ENCODE measurements around the gene ITIH2.
"Not testable (repeated sequence)": the region's sequence is repeated elsewhere in the genome, so short reads cannot be mapped to it uniquely, and the experiment has no call there.

ITIH2 gene

DNA sequence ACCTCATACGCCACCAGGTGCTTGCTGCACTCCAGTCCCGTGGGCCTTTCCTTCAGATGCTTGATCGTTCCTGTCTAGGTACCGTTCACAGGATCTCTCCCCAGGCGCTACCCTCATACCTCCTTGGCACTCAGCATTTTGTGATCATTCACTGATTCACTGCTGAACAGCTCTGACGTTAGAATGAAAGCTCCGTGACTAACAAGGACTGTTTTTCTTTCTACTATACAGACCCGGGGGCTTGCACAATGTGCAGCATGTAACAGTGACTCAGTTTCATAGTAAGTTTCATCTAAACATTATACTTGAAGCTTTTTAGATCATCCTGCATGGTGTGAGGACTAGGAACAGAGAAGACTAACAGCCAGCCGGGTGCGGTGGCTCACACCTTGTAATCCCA is 64.1 kb downstream of the ITIH2 start:
- Histone ChIP-seq H3K4me3 (ENCODE audit: low read depth, low read length) (no peak overlapping the region), H3K36me3 (replicated peaks) (peaks cover 40% of the 10 kb centered on the region), H3K27ac (peak overlapping the region; percentile 40), H3K27me3 (replicated peaks) (no peaks in the 10 kb centered on the region)
- in situ Hi-C loops (cut with HindIII; ENCODE audit: low pct_ligation_motif_present, low sequenced_read_pairs), result no loop called here
- DNase-seq, result peak; percentile 88
- TF ChIP-seq, protein P1, sequence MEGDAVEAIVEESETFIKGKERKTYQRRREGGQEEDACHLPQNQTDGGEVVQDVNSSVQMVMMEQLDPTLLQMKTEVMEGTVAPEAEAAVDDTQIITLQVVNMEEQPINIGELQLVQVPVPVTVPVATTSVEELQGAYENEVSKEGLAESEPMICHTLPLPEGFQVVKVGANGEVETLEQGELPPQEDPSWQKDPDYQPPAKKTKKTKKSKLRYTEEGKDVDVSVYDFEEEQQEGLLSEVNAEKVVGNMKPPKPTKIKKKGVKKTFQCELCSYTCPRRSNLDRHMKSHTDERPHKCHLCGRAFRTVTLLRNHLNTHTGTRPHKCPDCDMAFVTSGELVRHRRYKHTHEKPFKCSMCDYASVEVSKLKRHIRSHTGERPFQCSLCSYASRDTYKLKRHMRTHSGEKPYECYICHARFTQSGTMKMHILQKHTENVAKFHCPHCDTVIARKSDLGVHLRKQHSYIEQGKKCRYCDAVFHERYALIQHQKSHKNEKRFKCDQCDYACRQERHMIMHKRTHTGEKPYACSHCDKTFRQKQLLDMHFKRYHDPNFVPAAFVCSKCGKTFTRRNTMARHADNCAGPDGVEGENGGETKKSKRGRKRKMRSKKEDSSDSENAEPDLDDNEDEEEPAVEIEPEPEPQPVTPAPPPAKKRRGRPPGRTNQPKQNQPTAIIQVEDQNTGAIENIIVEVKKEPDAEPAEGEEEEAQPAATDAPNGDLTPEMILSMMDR (IDR thresholded peaks at IDR 0.05; ENCODE audit: low read depth, low read length, missing control alignments), result no peak

DNA sequence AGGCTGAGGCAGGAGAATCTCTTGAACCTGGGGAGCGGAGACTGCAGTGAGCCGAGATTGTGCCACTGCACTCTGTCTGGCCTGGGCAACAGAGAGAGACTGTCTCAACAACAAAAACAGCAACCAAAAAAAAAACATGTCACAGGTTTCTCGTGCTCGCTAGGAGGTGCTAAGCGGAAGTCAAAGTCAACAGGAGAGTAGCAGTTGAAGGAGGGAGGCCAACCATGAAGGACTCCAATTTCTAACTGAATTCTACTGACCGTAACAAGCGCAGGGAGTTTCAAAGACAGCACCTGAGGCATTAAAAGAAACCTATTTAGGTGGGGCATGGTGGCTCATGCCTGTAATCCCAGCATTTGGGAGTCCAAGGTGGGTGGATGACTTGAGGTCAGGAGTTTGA is 65.3 kb downstream of the ITIH2 start:
- in situ Hi-C loops (cut with HindIII; ENCODE audit: low pct_ligation_motif_present, low sequenced_read_pairs), result no loop called here
- TF ChIP-seq, protein P1 (IDR thresholded peaks at IDR 0.05; ENCODE audit: low read depth, low read length, missing control alignments), result no peak
- no peaks in the 10 kb centered on the region for H3K27me3 ChIP-seq (replicated peaks)
- H3K27ac ChIP-seq, result no peak overlapping the region
- no peak overlapping the region for H3K4me3 ChIP-seq (ENCODE audit: low read depth, low read length)
- DNase-seq, result no peak
- peaks cover 28% of the 10 kb centered on the region for H3K36me3 ChIP-seq (replicated peaks)

DNA sequence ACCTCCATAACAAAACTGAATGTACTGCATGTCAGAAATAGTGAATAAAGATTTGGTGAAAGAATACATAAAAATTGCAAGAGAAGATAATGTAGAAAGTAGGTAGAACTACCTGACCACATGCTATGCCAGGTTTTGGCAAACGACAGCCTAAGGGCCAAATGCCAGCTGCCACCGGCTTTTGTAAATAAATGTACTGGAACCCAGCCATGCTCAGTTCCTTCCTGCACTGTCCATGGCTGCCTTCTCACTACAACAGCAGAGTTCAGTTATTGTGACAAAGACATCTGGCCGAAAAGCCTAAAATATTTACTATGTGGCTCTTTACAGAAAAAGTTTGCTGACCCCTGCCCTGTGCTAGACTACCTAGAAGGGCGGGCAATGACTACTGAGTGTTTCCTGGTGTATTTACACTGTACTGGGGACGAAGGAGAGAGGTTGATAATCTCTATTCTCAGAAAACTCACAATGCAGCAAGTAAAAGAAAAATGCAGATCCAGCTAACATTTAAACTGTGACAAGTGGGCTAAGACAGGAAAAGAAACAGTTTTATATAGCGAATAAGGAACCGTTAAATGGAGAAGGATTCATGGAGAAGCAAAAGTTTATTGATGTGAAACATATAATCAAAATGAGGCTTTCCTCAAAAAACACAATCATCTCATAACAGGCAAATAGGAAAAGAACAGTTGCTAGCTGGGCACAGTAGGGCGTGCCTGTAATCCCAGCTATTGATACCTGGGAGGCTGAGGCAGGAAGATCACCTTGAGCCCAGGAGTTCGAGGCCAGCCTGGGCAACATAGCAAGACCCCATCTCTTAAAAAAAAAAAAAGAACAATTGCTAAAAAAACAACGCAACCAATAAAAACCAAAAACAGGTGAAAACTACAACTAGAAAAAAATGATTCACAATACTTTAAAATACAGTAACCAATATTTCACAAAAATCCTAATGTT is 71.0 kb downstream of the ITIH2 start:
- TF ChIP-seq, protein P1 (IDR thresholded peaks at IDR 0.05; ENCODE audit: low read depth, low read length, missing control alignments), result no peak
- DNase-seq, result no peak
- Histone ChIP-seq H3K4me3 (ENCODE audit: low read depth, low read length) (no peak overlapping the region), H3K36me3 (replicated peaks) (peaks cover 28% of the 10 kb centered on the region), H3K27me3 (replicated peaks) (no peaks in the 10 kb centered on the region), H3K27ac (no peak overlapping the region)
- in situ Hi-C loops (cut with HindIII; ENCODE audit: low pct_ligation_motif_present, low sequenced_read_pairs), result no loop called here

DNA sequence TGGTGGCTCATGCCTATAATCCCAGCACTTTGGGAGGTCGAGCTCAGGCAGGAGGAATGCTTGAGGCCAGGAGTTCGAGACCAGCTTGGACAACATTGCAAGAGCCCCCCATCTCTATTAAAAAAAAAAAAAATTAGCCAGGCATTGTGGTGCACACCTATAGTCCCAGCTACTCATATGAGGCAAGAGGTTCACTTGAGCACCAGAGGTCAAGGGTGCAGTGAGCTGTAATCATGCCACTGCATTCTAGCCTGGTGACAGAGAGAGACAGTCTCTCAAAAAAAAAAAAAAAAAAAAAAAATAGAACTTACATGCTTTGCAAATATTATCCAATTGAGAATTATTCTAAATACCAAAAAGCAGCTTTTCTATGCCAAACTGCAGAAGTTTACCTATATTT is 73.7 kb downstream of the ITIH2 start:
- Histone ChIP-seq H3K4me3 (ENCODE audit: low read depth, low read length) (no peak overlapping the region), H3K36me3 (replicated peaks) (peaks cover 28% of the 10 kb centered on the region), H3K27ac (no peak overlapping the region), H3K27me3 (replicated peaks) (no peaks in the 10 kb centered on the region)
- in situ Hi-C loops (cut with HindIII; ENCODE audit: low pct_ligation_motif_present, low sequenced_read_pairs), result no loop called here
- TF ChIP-seq, protein P1 (IDR thresholded peaks at IDR 0.05; ENCODE audit: low read depth, low read length, missing control alignments), result no peak
- DNase-seq, result no peak

DNA sequence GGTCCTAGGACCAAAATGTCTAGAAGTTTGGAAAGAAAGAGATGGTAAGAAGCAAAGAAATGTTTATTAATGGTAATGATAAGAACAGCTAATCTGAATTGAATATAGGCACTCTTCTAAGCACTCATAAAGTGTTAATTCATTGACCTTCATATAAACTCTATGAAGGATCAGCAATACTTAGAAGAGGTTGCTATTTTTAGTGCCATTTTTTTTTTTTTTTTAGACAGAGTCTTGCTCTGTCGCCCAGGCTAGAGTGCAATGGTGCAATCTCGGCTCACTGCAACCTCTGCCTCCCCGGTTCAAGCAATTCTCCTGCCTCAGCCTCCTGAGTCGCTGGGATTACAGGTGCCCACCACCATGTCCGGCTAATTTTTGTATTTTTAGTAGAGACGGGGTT is 79.1 kb downstream of the ITIH2 start:
- in situ Hi-C loops (cut with HindIII; ENCODE audit: low pct_ligation_motif_present, low sequenced_read_pairs); DNase-seq; H3K27ac ChIP-seq; H3K4me3 ChIP-seq (ENCODE audit: low read depth, low read length); H3K27me3 ChIP-seq (replicated peaks): not testable (repeated sequence)
- peaks cover 13% of the 10 kb centered on the region for H3K36me3 ChIP-seq (replicated peaks)

DNA sequence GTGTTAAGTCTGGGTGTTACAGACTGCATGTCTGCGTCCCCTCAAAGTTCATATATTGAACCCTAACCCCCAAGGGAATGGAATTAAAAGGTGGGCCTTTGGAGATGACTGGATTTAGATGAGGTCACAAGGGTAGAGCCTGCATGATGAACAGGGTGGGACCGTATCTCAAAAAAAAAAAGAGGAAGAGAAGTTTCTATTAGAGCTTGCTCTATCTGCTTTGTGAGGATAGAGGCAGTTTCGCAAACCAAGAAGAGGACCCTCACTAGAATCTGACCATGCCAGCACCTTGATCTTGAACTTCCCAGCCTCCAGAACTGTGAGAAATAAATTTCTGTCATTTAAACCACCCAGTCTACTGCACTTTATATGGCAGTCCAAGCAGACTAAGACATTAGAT is 83.3 kb downstream of the ITIH2 start:
- no peaks in the 10 kb centered on the region for H3K36me3 ChIP-seq (replicated peaks)
- no peak for DNase-seq
- no peak overlapping the region for H3K27ac ChIP-seq
- TF ChIP-seq, protein P1 (IDR thresholded peaks at IDR 0.05; ENCODE audit: low read depth, low read length, missing control alignments), result no peak
- H3K27me3 ChIP-seq (replicated peaks), result no peaks in the 10 kb centered on the region
- H3K4me3 ChIP-seq (ENCODE audit: low read depth, low read length), result peak overlapping the region; percentile 92
- in situ Hi-C loops (cut with HindIII; ENCODE audit: low pct_ligation_motif_present, low sequenced_read_pairs), result no loop called here
